WTC11 (cell line): Measurements from ENCODE around the gene UBE2J2.

Source experiments
- ATF2 ChIP-seq: sonication (generic); formaldehyde crosslinking; IDR thresholded peaks from 2 replicates; pipeline ENCODE4 v1.8.1; 2022; ENCODE audit warnings: low read depth, missing genetic modification reagents, borderline replicate concordance
- CREM ChIP-seq: sonication (generic); formaldehyde crosslinking; IDR thresholded peaks from 2 replicates; pipeline ENCODE4 v1.8.1; 2022; ENCODE audit warnings: mild to moderate bottlenecking, missing genetic modification reagents, moderate library complexity
- CTCF ChIP-seq: fragments of 200-600 bp; IDR thresholded peaks from 2 replicates; pipeline ENCODE4 v1.8.0; 2022; ENCODE audit warnings: antibody characterized with exemption
- MYBL2 ChIP-seq: sonication (generic); formaldehyde crosslinking; IDR thresholded peaks from 2 replicates; pipeline ENCODE4 v1.8.1; 2023; ENCODE audit warnings: mild to moderate bottlenecking, moderate library complexity, missing genetic modification reagents
- TP53 ChIP-seq: sonication (generic); formaldehyde crosslinking; IDR thresholded peaks from 2 replicates; pipeline ENCODE4 v1.8.1; 2023; ENCODE audit warnings: mild to moderate bottlenecking, missing genetic modification reagents

DNA sequence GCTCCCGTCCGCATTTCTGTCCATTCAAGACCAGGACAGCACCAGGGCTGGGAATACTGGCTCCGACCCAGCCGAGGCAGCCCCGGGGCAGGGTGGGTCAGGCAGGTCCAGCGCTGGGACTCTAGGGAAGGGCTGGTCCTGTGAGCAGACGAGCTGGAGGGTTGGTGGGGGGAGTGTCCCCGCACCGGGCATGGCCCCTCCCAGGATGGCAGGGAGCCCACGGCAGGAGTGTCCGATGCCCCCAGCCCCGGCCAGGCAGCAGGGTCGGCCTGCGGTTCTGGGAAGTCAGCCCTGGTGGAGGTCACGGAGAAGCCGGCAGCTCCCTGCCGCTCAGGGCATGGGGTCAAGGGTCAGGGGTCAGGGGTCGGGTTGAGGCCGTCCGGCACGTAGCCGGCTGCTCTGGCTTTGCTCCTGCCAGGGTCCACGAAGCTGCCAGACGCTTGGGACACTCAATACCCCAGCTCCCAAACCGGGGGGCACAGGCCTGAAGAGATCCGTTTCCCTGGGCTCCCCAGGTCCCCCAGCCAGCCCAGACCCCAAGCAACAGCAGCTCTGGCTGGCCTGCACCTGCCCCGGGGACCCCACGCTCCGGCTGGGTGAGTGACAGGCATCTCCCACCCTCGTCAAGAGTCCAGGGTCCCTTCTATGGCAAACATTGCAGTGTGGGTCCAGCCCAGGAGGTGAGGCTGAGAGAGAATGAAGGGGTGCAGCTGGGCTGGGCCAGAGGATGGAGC lies 33.9 kb downstream of the UBE2J2 start:
- TF ChIP-seq ATF2 (CRISPR knock-in tag) (no peak), MYBL2 (CRISPR knock-in tag) (no peak), CREM (CRISPR knock-in tag) (no peak), CTCF (no peak), TP53 (CRISPR knock-in tag) (no peak)
